ENCODE measurements around the gene ARL8B.

- TF ChIP-seq CTCF (conservative IDR thresholded peaks at IDR 0.05; ENCODE audit: low read depth, low read length) (no peak), EZH2 (IDR thresholded peaks at IDR 0.05; ENCODE audit: borderline replicate concordance, low read depth, low read length, poor library complexity, severe bottlenecking) (no peak)
Measured at GRCh38 chr3:5201536-5201935, 79.4 kb downstream of the ARL8B start.
